Left renal cortex interstitium (tissue), 4 donors: ENCODE results near the gene LTA4H. TPM values are rescaled to one million over a fixed set of nuclear protein-coding genes. Genes with fewer than 3 reads are reported as not detected.

ENCODE experiments used
- DNase-seq, 4 donors: peaks; one replicate each; pipeline ENCODE4 v3.0.0-alpha.2; 2013; ENCODE audit warnings: low read depth in 4 of 4, low spot score in 2 of 4, missing footprints in 1 of 4
- polyA plus RNA-seq, 4 donors: library from polyadenylated mRNA; unstranded; fragments of 120-200 nt; gene quantifications; one replicate each; pipeline ENCODE4 v1.2.1, GENCODE V29; 2013; ENCODE audit not compliant: insufficient read length in 4 of 4

The LTA4H gene
- polyA plus RNA-seq, 4 donors: 111 to 132 (median 127) TPM

GRCh38 chr12:95966287-95966870 is 69.0 kb downstream of the LTA4H start:
- no peak for DNase-seq

GRCh38 chr12:95963096-95963495 is 72.3 kb downstream of the LTA4H start:
- no peak for DNase-seq

- no peak for DNase-seq
Measured at GRCh38 chr12:95962222-95962621, 73.2 kb downstream of the LTA4H start.

- DNase-seq: no peak
Measured at GRCh38 chr12:95960241-95960640, 75.1 kb downstream of the LTA4H start.

GRCh38 chr12:95959107-95959506 is 76.3 kb downstream of the LTA4H start:
- DNase-seq: no peak

GRCh38 chr12:95956557-95957145 is 78.7 kb downstream of the LTA4H start:
- no peak for DNase-seq

- DNase-seq: no peak
Measured at GRCh38 chr12:95955549-95956159, 79.7 kb downstream of the LTA4H start.

GRCh38 chr12:95953000-95953399 is 82.4 kb downstream of the LTA4H start:
- no peak for DNase-seq

GRCh38 chr12:95951515-95951914 is 83.9 kb downstream of the LTA4H start:
- DNase-seq: no peak

Other genes starting within 250 kb of the LTA4H start
- 100 to 1,000 TPM in 3 of 4 donors, 10 to 100 TPM in 1; 94.0 to 112 (median 104) TPM for gene NTN4, start 244.8 kb downstream of the LTA4H start, polyA plus RNA-seq
- 100 to 1,000 TPM in 1 of 4 donors, 10 to 100 TPM in 3; 84.0 to 101 (median 93.6) TPM for gene SNRPF, start 176.6 kb downstream of the LTA4H start, polyA plus RNA-seq
- gene CCDC38, start 93.0 kb downstream of the LTA4H start, polyA plus RNA-seq: 1 to 10 TPM in 1 of 4 donors, under 1 TPM in 3; 0.41 to 1.3 (median 0.66) TPM
- 1 to 10 TPM in 3 of 4 donors, under 1 TPM in 1; 0.92 to 2.0 (median 1.6) TPM for gene AMDHD1, start 92.3 kb downstream of the LTA4H start, polyA plus RNA-seq
- 1 to 10 TPM in 2 of 4 donors, under 1 TPM in 2; 0.14 to 2.1 (median 1.00) TPM for gene HAL, start 39.2 kb downstream of the LTA4H start, polyA plus RNA-seq
- gene ELK3, start 158.8 kb upstream of the LTA4H start, polyA plus RNA-seq: 10 to 100 TPM; 48.4 to 60.7 (median 55.0) TPM